ENCODE data around the gene ATP9B.

ATP9B gene

DNA sequence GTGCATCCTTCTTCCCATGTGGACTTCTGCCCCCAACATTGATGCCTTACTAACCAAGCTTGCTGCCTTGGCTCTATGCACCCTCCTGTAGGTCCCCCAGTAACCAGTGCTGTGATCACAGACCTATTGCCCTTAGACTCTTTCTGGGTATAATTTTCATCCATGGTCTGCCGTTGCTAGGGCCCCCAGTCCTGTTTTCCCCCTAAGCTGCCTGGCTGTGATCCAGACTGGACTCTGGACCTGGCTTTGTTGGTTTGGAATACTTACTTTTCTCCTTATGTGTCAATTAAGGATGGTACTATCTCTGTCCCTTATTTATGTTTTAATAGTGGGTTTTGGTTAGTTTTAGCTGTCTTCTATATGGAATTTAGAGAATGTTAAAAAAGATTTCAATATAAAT is 26.0 kb downstream of the ATP9B start:
- TF ChIP-seq, protein P1, sequence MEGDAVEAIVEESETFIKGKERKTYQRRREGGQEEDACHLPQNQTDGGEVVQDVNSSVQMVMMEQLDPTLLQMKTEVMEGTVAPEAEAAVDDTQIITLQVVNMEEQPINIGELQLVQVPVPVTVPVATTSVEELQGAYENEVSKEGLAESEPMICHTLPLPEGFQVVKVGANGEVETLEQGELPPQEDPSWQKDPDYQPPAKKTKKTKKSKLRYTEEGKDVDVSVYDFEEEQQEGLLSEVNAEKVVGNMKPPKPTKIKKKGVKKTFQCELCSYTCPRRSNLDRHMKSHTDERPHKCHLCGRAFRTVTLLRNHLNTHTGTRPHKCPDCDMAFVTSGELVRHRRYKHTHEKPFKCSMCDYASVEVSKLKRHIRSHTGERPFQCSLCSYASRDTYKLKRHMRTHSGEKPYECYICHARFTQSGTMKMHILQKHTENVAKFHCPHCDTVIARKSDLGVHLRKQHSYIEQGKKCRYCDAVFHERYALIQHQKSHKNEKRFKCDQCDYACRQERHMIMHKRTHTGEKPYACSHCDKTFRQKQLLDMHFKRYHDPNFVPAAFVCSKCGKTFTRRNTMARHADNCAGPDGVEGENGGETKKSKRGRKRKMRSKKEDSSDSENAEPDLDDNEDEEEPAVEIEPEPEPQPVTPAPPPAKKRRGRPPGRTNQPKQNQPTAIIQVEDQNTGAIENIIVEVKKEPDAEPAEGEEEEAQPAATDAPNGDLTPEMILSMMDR (IDR thresholded peaks at IDR 0.05; ENCODE audit: insufficient read depth, low read depth, low read length, missing control alignments), result no peak
- DNase-seq (ENCODE audit: low read depth), result no peak

GRCh38 chr18:79100944-79101343 is 31.8 kb downstream of the ATP9B start:
- H3K4me3 ChIP-seq (ENCODE audit: low read length), result no peak overlapping the region
- TF ChIP-seq, protein P1 (IDR thresholded peaks at IDR 0.05; ENCODE audit: insufficient read depth, low read depth, low read length, missing control alignments), result no peak
- no peak for DNase-seq (ENCODE audit: low read depth)

More for the DNA sequence above, 26.0 kb downstream of the ATP9B start:
- H3K4me3 ChIP-seq (ENCODE audit: low read length), result no peak overlapping the region

GRCh38 chr18:79102886-79103285 is 33.7 kb downstream of the ATP9B start:
- DNase-seq (ENCODE audit: low read depth), result no peak
- TF ChIP-seq, protein P1 (IDR thresholded peaks at IDR 0.05; ENCODE audit: insufficient read depth, low read depth, low read length, missing control alignments), result no peak
- no peak overlapping the region for H3K4me3 ChIP-seq (ENCODE audit: low read length)

- DNase-seq (ENCODE audit: low read depth), result no peak
- H3K4me3 ChIP-seq (ENCODE audit: low read length), result no peak overlapping the region
- TF ChIP-seq, protein P1 (IDR thresholded peaks at IDR 0.05; ENCODE audit: insufficient read depth, low read depth, low read length, missing control alignments), result no peak
These were observed 34.9 kb downstream of the ATP9B start for GRCh38 chr18:79104137-79104536.

DNA sequence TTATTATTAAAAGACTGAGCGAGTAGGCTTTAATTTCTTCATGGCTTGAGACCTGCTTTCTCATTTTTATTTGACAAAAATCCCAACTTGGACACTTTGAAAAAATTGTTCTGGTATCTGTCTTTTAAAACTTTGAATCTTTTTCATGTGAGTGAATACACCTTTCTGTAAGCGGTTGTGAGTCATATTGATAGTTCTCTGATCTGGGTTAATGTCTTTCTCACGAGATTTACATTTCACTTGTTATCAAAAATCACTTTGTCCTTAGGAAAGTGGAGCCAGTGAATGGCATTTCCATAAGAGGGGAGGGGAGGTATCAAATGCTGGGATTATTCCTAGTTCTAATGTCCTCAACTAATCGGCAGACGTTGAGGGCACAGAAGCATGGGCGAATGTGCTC is 36.3 kb downstream of the ATP9B start:
- no peak for DNase-seq (ENCODE audit: low read depth)
- TF ChIP-seq, protein P1 (IDR thresholded peaks at IDR 0.05; ENCODE audit: insufficient read depth, low read depth, low read length, missing control alignments), result no peak
- H3K4me3 ChIP-seq (ENCODE audit: low read length), result no peak overlapping the region

DNA sequence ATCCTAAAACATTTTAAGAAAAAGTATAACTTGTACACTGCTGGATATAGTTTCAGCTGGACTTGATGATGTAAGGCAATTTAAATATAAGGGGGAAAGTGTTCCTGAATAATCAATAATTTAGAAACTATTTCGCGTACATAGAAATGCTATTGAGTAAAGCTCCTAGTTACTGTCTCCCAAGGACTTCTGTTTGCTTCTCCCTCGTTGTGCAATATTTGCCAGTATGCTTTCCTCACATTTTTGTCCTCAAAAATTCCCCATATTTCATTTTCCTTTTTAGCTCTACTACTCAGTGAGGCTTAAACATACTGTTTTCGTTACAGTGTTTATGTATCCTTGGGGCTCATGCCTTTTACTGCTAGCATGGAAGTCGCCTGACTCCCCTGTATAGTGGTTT is 36.9 kb downstream of the ATP9B start:
- no peak overlapping the region for H3K4me3 ChIP-seq (ENCODE audit: low read length)
- TF ChIP-seq, protein P1 (IDR thresholded peaks at IDR 0.05; ENCODE audit: insufficient read depth, low read depth, low read length, missing control alignments), result no peak
- DNase-seq (ENCODE audit: low read depth), result no peak

DNA sequence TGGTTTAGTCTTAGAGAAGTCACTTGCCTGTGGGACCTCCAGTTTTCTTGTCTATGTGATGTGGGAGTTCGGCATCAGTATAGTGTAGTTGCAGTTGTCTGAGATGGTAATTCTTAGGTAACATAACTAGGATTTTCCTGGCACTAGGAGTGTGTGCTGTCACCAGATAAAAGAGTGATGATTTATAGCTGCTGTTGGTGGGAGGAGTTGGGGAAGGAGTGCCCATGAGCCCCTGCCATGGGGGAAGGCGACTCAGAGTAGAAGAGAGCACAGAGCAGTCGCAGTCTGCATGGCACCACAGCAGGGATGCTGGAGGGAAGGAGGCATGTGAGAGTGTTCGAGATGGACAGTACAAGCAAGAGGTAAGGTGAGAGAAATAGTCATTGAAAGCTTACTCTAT is 38.7 kb downstream of the ATP9B start:
- TF ChIP-seq, protein P1 (IDR thresholded peaks at IDR 0.05; ENCODE audit: insufficient read depth, low read depth, low read length, missing control alignments), result no peak
- DNase-seq (ENCODE audit: low read depth), result no peak
- H3K4me3 ChIP-seq (ENCODE audit: low read length), result no peak overlapping the region

Measured in epithelial cell of esophagus (primary cell).